ENCODE results near the gene SIRPB1.

SIRPB1 gene

GRCh38 chr20:1661542-1662299 lies 41.9 kb upstream of the SIRPB1 start:
- TF ChIP-seq CTCF (IDR thresholded peaks at IDR 0.05; ENCODE audit: low read length, missing control alignments): no peak
- no peak overlapping the region for H3K4me3 ChIP-seq (replicated peaks; ENCODE audit: low read depth, low read length)
- DNase-seq (ENCODE audit: low read depth): no peak

GRCh38 chr20:1660246-1660645 lies 40.4 kb upstream of the SIRPB1 start:
- no peak overlapping the region for H3K4me3 ChIP-seq (replicated peaks; ENCODE audit: low read depth, low read length)
- no peak for DNase-seq (ENCODE audit: low read depth)
- TF ChIP-seq CTCF (IDR thresholded peaks at IDR 0.05; ENCODE audit: low read length, missing control alignments): no peak

GRCh38 chr20:1657556-1658334 lies 37.9 kb upstream of the SIRPB1 start, which contains the start of gene SIRPG:
Gene SIRPG (minus strand): TSS chr20:1657779. CDS start chr20:1657714, 65 bp downstream.
- no peak for DNase-seq (ENCODE audit: low read depth)
- TF ChIP-seq CTCF (IDR thresholded peaks at IDR 0.05; ENCODE audit: low read length, missing control alignments): no peak
- H3K4me3 ChIP-seq (replicated peaks; ENCODE audit: low read depth, low read length): no peak within 1 kb of the TSS

- no peak for DNase-seq (ENCODE audit: low read depth)
- no peak overlapping the region for H3K4me3 ChIP-seq (replicated peaks; ENCODE audit: low read depth, low read length)
- no peak for TF ChIP-seq CTCF (IDR thresholded peaks at IDR 0.05; ENCODE audit: low read length, missing control alignments)
Measured at GRCh38 chr20:1656844-1657243, 37.0 kb upstream of the SIRPB1 start.

GRCh38 chr20:1654996-1655395 lies 35.2 kb upstream of the SIRPB1 start:
- TF ChIP-seq CTCF (IDR thresholded peaks at IDR 0.05; ENCODE audit: low read length, missing control alignments): no peak
- no peak overlapping the region for H3K4me3 ChIP-seq (replicated peaks; ENCODE audit: low read depth, low read length)
- no peak for DNase-seq (ENCODE audit: low read depth)

- DNase-seq (ENCODE audit: low read depth): no peak
- no peak for TF ChIP-seq CTCF (IDR thresholded peaks at IDR 0.05; ENCODE audit: low read length, missing control alignments)
- H3K4me3 ChIP-seq (replicated peaks; ENCODE audit: low read depth, low read length): no peak overlapping the region
Measured at GRCh38 chr20:1652960-1653359, 33.2 kb upstream of the SIRPB1 start.
